G401 (cell line): Measurements from ENCODE around the gene BMP2K. TPM values are rescaled to one million over a fixed set of nuclear protein-coding genes. Genes with fewer than 3 reads are reported as not detected.

Experiments
- DNase-seq: peaks from one replicate; pipeline ENCODE4 v3.0.0-alpha.2; 2015; ENCODE audit warnings: low spot score
- in situ Hi-C: cut with HindIII; loops from 2 replicates; pipeline ENCODE4 v1.10.0; 2016; ENCODE audit warnings: low sequenced_read_pairs, mixed read lengths
- total RNA-seq: library from RNA; depleted of rRNA; stranded (reverse); fragments of >200 nt; shearing (Covaris generic); gene quantifications from 2 replicates; pipeline ENCODE4 v1.2.3, GENCODE V29; 2014; rRNA removed

Gene BMP2K
- 9.4 and 10.4 TPM in 2 replicates for total RNA-seq

DNA sequence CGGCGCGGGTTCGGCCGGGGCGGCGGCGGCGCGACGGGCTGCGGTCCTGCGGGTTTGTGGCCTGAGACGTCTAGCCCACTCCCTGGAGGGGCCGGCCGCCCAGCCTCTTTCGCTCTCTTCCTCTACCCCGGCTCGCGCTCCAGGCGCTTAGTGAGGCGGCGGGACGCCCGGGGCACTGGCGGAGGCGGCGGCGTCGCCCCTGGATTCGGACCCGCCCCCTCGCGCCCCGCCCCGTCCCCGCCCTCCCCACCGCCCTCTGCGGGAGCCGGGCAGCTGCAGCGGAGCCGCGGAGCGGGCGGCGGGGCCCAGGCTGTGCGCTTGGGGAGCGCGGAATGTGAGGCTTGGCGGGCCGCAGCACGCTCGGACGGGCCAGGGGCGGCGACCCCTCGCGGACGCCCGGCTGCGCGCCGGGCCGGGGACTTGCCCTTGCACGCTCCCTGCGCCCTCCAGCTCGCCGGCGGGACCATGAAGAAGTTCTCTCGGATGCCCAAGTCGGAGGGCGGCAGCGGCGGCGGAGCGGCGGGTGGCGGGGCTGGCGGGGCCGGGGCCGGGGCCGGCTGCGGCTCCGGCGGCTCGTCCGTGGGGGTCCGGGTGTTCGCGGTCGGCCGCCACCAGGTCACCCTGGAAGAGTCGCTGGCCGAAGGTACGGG is at the start of gene BMP2K:
Gene BMP2K (plus strand): TSS at position 272 of the 650 bp plus-strand sequence. CDS start 194 bp downstream, at position 466.
- in situ Hi-C loops = no loop called here
- peak; percentile 63 for DNase-seq

DNA sequence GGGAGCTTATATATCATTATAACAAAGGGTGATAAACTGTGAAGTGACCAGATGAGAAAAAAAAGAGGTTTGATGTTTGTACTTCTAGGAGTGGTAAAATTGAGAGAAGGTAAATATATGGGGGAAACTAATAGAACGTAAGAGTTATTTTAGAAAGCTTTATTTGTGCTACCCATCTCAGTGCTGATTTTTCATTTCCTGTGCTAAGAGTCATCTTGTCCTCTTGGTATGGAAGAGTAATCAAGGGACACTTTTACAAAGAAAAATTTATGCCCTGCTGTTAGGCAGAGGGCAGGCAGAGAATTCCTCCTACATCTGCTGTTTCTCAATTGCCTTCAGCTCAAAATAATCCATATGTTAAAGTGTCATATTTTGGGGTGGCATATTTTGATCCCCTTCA is 49.6 kb upstream of the BMP2K start:
- in situ Hi-C loops = no loop called here
- DNase-seq = no peak

GRCh38 chr4:78732332-78733104 is 43.6 kb upstream of the BMP2K start:
- in situ Hi-C loops = no loop called here
- no peak for DNase-seq

GRCh38 chr4:78734441-78735162 is 41.5 kb upstream of the BMP2K start:
- in situ Hi-C loops = no loop called here
- DNase-seq = no peak

GRCh38 chr4:78735697-78736096 is 40.5 kb upstream of the BMP2K start:
- no peak for DNase-seq
- in situ Hi-C loops = no loop called here

GRCh38 chr4:78737035-78737434 is 39.1 kb upstream of the BMP2K start:
- in situ Hi-C loops = no loop called here
- no peak for DNase-seq

GRCh38 chr4:78737973-78738372 is 38.2 kb upstream of the BMP2K start:
- in situ Hi-C loops = no loop called here
- no peak for DNase-seq

- DNase-seq = no peak
- in situ Hi-C loops = no loop called here
Measured at GRCh38 chr4:78742300-78742699, 33.9 kb upstream of the BMP2K start.

DNA sequence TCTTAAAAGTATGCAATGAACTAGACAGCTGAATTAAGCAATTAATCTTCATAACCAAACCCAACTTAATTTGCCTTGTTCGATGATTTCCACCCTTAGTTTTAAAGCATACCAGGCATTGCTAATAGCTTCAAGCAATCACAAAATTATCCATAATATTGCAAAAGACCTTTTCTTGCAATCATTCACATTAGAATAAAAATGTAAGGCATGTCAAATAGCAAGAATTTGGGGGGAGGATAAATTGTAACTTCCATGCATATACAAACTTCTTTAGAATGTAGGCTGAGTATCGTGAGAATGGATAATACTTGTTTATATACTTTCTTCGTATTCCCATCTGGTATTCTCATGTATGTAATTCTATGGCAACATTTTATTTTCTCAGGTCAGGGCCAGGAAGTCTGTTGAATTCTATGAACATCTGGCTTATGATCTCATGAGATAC is 28.7 kb upstream of the BMP2K start:
- in situ Hi-C loops = no loop called here
- no peak for DNase-seq

- no peak for DNase-seq
- in situ Hi-C loops = no loop called here
Measured at GRCh38 chr4:78748381-78748780, 27.8 kb upstream of the BMP2K start.

- in situ Hi-C loops = no loop called here
Measured at GRCh38 chr4:78749258-78749971, 26.7 kb upstream of the BMP2K start.

GRCh38 chr4:78749972-78750727 is 26.0 kb upstream of the BMP2K start:
- in situ Hi-C loops = no loop called here
- DNase-seq = no peak

More at GRCh38 chr4:78749258-78749971, 26.7 kb upstream of the BMP2K start:
- DNase-seq = no peak

GRCh38 chr4:78753091-78753490 is 23.1 kb upstream of the BMP2K start:
- in situ Hi-C loops = no loop called here
- DNase-seq = no peak

- DNase-seq = no peak
- in situ Hi-C loops = no loop called here
Measured at GRCh38 chr4:78754872-78755271, 21.3 kb upstream of the BMP2K start.

- in situ Hi-C loops = no loop called here
- DNase-seq = no peak
Measured at GRCh38 chr4:78756137-78756536, 20.0 kb upstream of the BMP2K start.

DNA sequence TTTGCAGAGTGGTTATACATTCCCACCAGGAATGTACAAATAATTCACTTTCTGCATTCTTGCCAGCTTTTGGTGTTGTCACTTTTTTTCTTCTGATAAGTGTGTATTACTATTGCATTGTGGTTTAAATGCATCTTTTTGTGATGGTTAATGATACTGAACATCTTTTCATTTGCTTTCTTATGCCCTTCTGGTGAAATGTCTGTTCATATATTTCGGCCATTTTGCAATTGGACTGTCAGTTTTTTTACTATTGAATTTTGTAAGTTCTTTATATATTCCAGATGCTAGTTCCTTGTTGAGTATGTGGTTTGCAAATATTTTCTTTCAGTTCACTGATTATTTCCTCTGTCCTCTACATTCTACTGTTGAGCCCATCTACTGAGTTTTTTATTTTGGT is 19.4 kb upstream of the BMP2K start:
- DNase-seq = no peak
- in situ Hi-C loops = no loop called here

- DNase-seq = no peak
- in situ Hi-C loops = no loop called here
Measured at GRCh38 chr4:78757574-78757973, 18.6 kb upstream of the BMP2K start.

- in situ Hi-C loops = no loop called here
- DNase-seq = no peak
Measured at GRCh38 chr4:78758085-78758484, 18.1 kb upstream of the BMP2K start.

DNA sequence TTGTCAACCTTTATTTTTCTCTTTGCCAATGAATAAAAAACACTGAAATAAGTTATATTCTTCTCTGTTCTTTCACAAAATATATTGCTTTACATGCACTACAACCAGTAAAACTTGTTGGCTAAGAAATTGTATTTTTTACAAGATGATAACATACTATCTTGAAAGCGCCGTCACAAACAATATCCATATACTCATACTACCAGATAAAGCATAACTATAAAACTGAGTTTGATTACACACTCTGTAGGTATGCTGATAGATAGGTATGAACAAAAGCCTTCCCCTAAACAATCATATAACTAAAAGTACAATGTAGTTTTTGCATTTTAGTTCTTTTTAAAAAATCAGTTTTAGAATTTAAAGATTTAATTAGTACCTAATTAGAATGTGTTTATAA is 13.6 kb upstream of the BMP2K start:
- in situ Hi-C loops = no loop called here

More for the DNA sequence above, 13.6 kb upstream of the BMP2K start:
- DNase-seq = no peak
